Stimulated activated CD8-positive, alpha-beta memory T cell treated with anti-CD3 and anti-CD28 coated beads, Interleukin-12 subunit alpha, Interleukin-12 subunit beta, amount 100 ng/mL, for 4 hours (primary cell): ENCODE data around the gene RIMS1.

ENCODE experiments used
- DNase-seq: peaks from one replicate; pipeline ENCODE4 v3.0.0-alpha.2; 2020; ENCODE audit warnings: low read depth

RIMS1 gene, protein sequence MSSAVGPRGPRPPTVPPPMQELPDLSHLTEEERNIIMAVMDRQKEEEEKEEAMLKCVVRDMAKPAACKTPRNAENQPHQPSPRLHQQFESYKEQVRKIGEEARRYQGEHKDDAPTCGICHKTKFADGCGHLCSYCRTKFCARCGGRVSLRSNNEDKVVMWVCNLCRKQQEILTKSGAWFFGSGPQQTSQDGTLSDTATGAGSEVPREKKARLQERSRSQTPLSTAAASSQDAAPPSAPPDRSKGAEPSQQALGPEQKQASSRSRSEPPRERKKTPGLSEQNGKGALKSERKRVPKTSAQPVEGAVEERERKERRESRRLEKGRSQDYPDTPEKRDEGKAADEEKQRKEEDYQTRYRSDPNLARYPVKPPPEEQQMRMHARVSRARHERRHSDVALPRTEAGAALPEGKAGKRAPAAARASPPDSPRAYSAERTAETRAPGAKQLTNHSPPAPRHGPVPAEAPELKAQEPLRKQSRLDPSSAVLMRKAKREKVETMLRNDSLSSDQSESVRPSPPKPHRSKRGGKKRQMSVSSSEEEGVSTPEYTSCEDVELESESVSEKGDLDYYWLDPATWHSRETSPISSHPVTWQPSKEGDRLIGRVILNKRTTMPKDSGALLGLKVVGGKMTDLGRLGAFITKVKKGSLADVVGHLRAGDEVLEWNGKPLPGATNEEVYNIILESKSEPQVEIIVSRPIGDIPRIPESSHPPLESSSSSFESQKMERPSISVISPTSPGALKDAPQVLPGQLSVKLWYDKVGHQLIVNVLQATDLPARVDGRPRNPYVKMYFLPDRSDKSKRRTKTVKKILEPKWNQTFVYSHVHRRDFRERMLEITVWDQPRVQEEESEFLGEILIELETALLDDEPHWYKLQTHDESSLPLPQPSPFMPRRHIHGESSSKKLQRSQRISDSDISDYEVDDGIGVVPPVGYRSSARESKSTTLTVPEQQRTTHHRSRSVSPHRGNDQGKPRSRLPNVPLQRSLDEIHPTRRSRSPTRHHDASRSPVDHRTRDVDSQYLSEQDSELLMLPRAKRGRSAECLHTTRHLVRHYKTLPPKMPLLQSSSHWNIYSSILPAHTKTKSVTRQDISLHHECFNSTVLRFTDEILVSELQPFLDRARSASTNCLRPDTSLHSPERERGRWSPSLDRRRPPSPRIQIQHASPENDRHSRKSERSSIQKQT (N-terminal part only)

DNA sequence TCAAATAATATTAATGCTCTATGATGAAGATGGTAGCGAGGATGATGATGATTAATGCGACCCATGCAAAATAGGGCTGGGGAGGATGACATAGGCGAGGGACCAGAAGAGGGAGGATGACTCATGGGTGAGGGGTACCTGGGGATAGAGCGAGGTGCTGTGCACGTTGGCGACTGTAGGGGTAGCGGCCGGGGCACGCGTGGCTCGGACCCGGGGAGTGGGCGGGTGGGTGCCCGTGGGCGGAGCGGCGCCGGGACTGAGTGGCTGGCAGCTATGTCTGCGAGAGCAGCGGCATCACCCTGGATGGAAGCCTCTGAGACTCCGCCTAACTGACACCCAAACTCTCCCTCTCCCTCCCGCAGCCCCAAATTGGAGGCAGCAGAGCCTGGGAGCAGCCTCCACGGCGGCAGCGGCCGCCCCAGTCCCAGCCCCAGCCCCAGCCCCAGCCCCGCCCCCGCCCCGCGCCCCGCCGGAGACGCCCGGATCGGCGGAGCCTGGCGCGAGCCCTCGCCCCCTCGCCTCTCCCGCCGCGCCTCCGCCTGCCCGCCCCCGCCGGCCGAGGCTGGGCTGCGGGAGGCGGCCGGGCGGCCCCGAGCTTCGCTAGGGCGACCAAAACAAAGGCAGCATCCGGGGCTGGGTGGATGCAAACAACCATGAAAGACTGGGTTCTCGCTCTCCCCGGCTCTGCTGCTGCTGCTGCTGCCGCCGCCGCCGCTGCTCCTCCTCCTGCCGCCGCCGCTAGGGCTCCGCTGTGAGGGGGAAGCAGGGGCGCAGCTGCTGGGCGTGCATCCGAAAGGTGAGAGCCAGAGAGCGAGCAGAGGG lies at the start of gene RIMS1:
TSS of gene RIMS1 (plus strand) at position 367 of the 822 bp plus-strand sequence. CDS start 474 bp downstream, outside the sequence.
- DNase-seq, result no peak

DNA sequence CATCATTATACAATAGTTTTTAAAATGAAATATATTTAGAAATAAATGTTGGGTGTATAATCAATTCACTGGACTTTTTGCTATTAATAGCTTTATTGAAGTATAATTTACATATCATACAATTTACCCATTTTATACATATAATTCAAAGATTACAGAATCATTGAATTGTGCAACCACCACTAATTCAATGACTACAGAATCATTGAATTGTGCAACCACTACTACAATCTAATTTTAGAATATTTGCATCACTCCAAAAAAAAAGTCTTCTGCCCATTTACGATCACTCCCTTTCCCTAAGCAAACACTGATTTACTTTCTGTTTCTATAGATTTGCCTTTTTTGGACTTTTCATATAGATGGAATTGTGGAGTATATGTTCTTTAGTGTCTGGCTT lies 35.1 kb upstream of the RIMS1 start:
- DNase-seq, result no peak

DNA sequence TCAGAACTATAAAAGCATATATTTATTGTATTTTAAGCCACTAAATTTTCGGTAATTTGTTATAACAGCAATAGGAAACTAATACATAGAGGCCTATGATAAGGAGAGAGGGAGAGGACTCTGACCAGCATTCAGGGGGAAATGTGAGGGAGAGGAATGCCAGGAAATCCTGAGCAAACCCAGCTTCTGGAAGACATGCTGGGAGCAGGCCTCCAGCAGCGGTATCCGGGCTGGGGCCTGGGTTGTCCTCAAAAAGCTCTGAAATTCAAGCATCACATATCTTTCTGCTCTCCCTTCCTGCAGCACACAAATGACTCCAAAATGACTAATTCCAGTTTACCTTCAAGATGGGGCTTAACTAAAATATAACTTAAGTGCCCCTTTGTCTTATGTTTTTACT lies 33.4 kb upstream of the RIMS1 start:
- DNase-seq, result no peak

DNA sequence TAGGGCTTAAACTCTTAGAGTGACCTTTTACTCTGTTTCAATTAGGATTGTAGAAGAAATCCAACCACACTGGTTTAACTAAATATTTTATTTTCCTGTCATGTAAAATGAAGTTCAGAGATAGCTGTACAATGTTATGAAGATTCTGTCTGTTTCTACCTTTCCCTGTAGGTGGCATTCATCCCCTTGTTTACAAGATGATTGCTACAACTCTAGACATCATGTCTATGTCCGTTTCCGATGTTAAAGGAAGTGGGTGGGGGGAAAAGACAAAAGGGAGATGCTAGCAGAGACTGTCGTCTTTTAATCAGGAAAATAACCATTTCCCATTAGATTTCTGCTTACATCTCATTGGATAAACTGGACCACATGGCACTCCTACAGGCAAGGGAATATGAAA lies 30.9 kb upstream of the RIMS1 start:
- no peak for DNase-seq

DNA sequence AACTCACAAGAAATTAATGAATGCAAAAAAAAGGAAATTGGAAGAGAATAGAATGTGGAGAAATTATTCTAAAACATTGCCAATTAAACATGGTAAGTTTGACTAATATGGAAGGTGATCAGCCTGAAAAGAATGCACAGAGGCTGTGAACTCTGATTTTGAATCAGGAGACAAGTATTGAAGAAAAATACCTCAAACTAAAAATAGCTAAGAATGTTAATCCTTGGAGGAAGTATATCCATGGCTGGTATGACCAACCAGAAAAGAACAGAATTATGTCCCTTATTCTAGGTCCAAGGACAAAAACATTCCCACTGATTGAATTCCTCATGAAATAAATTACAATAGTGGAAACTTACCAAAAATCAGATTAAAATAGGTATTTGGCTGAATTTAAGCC lies 7.3 kb upstream of the RIMS1 start:
- DNase-seq, result no peak

DNA sequence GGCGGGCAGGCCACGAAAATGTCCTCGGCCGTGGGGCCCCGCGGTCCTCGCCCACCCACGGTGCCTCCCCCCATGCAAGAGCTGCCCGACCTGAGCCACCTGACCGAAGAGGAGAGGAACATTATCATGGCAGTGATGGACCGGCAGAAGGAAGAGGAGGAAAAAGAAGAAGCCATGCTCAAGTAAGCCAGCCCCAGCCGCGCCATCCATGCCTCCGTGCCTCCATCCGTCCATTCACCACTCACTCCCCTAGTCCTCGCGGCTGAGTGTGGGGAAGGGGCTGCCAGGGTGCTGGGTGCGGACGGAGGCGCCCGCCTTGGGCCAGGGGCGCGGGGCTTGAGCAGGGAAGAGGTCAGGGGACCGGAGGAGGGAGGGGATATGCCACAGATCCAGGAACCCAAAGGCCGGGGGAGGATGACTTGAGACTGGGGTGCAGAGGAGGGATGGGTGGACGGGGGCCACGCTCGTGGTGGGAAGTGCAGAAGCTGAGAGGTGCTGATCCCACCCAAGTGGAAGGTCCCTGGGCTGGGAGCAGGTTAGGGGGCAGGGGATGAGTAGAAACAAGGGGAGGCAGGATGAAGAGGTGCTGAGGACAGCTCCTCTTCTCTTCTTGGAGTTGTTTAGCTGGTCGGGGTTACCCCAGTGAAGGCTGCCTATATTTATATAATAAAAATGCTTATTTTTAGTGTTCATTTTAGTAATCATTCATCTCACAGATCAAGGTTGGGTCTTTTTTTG lies 825 bp downstream of the RIMS1 start:
- no peak for DNase-seq

DNA sequence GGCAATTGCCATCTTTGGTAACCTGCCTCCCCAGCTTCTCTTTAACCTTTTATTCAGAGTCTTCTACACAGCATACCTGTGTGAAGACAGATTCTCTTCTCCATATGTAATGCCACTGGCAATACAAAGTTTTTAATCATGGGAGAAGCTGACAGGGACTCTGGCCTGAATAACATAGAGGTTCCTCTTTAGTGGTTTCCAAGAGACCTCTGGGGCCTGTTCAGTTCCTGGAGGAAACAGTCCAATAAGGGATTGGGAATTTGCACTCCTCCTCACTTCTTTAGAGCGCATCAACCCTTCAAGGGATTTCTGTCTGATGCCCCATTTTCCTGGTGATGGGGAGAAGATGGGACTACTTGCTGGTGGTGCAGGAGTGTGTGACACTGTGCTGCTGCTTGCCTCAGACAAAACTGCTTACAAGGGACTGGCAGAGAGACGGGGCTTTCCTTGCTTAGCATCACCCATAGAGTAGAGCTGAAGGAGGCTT lies 1.4 kb downstream of the RIMS1 start:
- no peak for DNase-seq

DNA sequence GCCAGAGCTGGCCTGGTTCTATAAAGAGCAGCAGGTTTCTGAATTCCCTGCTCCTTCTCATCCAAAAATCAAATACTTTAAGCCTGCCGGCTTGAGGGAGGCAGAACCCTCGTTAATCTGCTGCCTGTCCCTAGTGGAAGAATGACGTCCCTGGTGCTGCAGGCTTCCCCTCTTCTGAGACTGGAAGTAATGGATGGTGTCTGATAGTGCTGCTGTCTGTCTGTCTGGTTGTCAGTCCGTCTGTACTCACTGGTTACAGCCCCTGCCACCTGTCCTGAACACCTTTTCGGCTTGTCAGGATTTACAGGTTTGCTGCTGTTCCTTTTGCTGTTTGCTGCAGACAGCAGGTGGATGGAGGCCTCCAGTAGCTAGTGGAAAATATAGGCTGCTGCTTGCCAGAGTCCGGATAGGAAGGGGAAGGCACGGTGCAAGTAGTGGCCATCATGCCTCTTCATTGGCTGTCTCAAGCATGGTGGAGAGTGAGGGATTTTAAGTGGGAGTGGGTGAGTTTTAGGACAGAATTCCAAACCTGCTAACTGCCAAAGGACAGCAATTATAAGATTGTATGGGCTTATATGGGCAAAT lies 2.5 kb downstream of the RIMS1 start:
- no peak for DNase-seq

DNA sequence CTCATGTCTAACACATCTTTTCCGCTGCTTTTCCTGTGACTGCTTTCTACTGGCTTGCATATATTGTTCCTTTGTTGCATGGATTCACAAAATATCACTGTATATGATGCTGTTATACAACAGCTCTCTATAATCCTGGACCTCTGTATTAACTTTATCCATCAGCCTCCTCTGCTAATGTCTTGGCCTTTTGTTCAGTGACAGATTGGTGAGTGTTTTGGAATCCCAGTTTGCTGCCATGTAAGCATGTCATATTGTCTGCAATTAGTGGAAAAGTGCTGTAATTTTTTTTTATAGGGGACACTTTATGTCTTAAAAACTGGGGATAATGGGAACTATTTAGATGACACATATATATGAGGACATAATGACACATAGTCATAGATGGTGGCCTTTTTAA lies 3.0 kb downstream of the RIMS1 start:
- no peak for DNase-seq

DNA sequence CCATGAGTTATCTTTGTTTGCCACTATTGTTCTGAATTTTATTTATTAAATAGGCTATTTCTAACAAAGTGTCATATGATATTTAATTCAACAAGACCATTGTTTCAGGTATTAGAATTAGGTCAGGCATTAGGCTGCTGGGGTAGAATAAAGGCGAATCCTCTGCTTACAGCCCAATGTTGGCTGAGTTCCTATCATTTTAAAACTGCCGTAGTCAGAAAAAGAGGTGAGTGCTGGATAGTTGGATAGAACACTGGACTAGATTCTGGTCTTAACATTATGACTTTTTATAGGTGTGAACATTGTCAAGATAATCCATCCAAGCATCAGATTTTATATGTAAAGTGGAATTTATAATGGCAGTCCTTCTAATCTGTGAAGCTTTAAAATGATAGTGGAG lies 6.3 kb downstream of the RIMS1 start:
- DNase-seq, result no peak

DNA sequence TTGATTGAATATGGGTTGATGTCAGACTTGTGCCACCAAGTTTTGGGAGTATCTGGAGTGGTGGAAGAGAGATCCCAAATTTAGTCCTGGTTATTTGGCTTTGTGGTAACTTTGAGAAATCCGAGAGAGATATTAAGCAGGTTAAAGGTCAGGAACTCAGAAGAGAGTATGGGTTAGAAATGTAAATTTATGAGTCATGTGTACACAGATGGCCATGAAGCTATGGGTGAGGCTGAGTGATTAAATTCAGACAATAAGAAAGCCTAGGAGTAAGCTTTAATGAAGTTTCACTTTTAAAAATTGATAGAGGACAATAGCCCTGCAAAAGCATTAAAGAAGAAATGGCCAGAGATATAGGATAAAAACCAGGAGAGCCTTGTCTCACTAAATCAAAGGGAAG lies 14.3 kb downstream of the RIMS1 start:
- DNase-seq, result no peak

DNA sequence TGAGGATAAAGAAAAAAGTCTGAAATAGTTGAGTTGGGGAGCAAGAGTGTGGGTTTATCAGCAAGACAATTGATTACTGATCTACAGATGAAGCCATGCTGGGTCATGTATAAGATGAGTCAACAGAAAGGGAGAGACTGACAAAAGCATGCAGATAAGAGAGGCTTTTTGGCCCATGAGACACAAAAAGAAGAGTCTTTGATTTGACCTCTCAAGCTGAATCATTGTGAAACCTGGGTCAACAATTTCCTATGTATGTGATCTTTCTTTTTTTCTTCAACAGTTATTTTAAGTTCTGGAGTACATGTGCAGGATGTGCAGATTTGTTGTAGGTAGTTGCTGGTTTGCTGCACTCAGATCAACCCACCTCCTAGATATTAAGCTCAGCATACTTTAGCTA lies 15.9 kb downstream of the RIMS1 start:
- no peak for DNase-seq

DNA sequence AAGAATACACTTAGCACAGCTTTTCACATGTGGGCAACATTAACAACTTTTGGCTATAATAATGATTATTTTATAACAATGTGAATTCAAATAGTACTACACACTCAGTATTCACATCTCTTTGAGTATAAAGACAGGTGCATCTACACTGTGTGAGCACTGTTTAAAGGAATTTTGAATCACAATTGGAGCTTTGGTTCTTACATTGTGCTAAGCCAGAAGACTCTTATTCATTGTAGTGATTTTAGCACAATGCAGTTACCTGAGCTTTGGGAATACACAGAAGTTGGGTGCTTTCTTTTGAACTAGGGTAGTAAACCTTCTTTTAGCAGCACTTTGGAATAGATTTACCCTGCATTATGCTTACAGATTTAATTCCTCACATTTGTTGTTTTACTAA lies 20.5 kb downstream of the RIMS1 start:
- DNase-seq, result no peak

DNA sequence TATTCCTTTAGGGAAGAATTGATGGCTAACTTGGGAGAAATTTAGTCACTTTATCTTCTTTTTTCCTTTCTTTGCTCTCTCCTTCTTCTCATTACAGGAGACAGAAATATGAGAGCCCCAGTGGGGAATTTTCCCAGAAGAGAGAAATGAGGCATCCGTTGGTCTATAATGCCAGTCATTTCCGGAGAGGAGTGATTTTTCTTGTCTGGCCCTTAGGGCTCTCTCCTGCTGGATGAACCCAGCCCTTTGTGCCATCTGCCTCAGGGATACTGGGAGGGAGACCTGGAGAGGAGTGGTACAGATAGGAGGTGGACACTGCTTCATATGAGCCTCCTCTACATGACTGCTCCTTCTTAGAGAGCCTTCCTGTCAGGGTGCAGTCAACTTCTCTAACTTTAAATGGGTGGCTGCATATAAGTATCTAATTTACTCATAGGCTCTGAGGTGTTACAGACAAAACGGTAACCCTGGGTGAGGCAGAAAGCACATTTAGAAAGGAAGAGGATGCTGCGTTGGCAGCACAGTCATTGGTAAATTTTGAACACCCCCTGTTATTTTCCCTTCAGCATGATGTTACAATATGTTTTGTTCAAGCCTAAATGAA lies 21.9 kb downstream of the RIMS1 start:
- no peak for DNase-seq

DNA sequence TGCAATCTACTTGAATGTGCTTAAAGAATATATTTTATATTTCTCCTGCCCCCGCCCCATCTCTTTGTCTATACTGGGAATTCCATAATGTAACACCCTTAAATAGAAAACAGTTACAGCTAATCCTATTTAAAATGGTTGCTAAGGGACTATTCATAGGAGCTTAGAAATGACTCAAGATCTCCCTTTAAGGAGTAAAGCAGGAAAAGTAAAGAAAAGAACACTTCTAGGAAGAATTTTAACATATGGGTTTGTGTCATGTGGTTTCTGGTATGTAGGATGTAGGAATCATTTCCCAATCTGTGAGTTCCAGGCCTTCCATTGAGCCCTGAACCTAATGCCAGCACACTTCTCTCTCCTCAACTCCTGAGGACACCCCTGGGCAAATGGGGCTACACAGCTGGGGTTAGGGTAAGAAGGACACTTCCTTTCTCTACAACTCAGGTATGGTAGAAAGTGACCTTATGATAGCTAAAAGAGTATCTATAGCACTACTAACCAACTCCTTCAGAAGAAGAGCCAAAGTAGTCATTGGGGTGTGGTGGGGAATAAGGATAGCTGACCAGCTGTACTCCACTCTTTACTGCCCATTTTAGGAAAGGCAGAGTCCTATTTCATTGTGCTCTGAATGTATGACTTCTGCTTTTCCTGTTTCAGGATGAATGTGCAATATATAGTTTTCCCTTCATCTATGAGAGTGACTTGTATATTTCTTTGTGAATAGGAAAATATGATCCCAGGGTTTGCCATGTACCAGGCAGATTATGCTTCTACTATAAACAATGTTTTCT lies 27.3 kb downstream of the RIMS1 start:
- DNase-seq, result no peak

DNA sequence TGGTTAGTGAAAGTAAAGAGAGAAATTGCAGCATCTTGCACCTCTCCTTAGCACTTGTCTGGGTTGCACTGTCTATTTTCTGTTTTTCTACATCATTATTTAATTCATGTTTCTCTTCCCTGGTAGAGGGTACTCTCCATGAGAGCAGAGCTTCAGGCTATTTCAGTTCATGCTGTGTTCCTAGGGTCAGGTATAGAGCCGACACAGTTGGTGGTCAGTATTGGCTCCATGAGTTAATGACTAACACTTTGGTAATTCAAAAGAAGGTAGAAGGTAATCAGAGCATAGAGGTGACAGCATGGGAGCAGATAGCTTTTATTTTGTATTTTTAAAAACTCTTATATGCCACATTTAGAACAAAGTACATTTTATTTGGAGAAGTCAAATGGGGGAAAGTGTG lies 42.7 kb downstream of the RIMS1 start:
- no peak for DNase-seq

DNA sequence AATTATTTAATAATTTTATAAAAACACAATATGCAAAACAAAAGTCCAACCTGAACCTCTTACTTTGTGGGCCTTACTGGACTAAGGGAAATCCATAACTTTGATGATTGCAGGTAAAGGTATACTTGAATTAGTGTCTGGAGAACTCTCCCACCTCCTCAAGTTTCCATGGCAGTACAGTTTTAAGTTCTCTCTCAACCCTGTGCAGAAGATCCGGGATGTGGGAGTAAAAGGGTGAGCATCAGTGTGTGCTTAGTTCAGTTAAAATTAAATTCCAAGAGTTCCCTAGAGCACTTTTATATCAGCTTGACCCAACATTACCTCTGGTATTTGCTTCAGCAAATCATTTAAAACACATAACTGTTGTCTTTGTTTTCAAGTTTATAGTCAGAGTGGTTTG lies 47.5 kb downstream of the RIMS1 start:
- no peak for DNase-seq

DNA sequence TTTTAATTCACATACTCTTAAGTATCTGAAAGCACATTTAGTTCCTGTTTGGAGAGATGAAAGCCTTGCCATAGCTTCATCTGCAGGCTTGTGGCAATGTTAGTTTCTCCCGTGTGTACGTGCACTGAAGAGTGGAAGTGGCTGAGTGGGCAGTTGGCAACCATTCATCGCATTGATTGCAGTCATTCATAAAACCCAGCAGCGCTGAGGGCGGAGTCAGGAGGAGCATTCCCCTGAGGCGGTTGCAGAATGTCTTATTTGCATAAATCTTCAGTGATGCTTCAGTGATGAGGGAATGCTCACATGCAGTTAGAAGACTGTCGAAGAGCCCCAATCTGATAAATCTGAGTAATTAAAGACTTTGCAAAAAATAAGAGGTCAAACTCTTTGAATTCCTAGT lies 79.1 kb downstream of the RIMS1 start:
- no peak for DNase-seq

DNA sequence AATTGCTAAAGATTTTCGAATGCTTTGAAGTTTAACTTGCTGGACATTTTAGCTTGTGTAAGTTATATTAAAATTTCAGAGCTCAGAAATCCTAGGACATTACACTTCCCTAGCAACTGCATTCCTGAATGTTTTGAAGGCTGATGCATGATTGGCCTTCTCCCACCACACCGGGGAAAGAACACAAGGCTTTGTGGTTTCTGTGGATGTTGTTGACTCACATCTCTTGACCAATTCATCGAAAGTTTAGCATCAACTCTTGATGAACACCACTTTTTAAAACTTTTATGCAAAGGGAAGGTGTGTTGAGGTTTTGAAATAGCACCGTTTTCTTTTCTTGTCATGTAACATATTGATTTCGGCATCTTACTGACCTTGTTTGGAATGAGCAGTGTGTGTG lies 81.1 kb downstream of the RIMS1 start:
- DNase-seq, result no peak
